ENCODE measurements around the gene SIGMAR1.

- TF ChIP-seq CTCF (IDR thresholded peaks at IDR 0.05) (no peak), EP300 (IDR thresholded peaks at IDR 0.05) (no peak)
These were observed 15.8 kb upstream of the SIGMAR1 start for GRCh38 chr9:34653151-34654072.
